Measurements from ENCODE around the gene EIF4EBP2. TPM values are rescaled to one million over a fixed set of nuclear protein-coding genes. Genes with fewer than 3 reads are reported as not detected.

Gene EIF4EBP2
- total and polyA plus RNA-seq, 2 of the 13 experiments (the other 11 are each of a cell fraction or from before 2014, with no cell fraction given): 16.9 to 22.0 TPM

DNA sequence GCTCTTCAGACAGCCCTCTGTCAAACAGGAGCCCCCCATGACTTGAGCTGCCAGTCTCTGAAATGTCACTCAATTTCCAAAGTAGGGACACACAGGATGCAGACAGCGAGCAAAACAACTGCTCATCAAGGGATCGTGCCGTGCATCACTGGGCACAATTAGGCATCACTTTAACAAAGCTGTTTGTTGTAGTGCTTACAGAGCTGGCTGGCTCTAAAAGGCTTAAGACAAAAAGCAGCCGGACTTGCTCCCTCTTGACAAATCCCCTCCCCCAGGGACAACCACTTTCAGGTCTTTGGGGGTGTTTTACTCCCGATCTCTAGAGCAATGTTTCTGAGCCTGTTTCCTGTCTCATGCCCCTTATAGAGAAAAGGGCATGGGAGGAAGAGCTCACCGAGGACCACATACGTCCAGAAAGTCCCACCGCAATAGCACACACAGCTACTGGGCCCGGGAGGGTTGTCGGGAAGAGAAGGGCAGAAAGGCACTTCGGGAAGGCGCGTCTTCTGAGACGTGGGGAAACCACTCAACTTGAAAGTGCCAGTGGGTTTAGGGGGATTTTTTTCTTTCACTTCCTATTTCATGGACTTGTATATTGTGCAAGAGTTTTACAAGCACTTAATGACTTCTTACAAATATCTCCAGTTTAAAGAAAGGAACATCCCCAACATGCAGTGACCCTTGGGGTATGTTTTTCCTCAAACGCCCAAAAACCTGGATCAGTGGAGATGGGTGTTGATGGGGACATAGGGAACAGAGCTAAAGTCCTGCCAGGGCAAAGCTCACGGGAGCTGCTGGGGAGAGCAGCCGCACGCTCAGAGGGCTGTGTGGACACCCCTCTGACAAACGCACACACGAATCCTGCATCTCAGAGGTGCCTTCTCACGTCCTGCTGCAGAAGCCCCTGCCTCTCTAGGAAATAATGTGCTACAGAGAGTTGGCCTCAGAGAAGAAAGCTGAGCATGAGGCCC is 48.6 kb upstream of the EIF4EBP2 start:
- intact Hi-C loops (cut with micrococcal nuclease; ENCODE audit: unreplicated experiment) (no loop called here), in situ Hi-C loops (cut with HindIII; ENCODE audit: extremely low pct_ligation_motif_present, low pct_unique_long_range_greater_than_20kb) (loop anchor here (5.0 kb wide), 1 partner anchor 83 kb away; no protein-coding TSS in a partner anchor)
- 74% methylated on average over 19 of the region's 21 CpGs for WGBS (ENCODE audit: low lambda C conversion rate)
- H3K36me3 ChIP-seq (replicated peaks in 1 of 2; ENCODE audit: control insufficient read depth in 1 of 2, insufficient read depth in 2 of 2, low read length in 2 of 2): no peaks in the 10 kb centered on the region
- no peak for FAIRE-seq
- no peak for ATAC-seq
- no peak overlapping the region for H2AFZ ChIP-seq (ENCODE audit: low read length)
- peaks cover 84% of the 10 kb centered on the region for H3K4me1 ChIP-seq (ENCODE audit: insufficient read depth, low read length)
- H3K4me3 ChIP-seq (replicated peaks in 1 of 3; ENCODE audit: insufficient read depth in 1 of 3, low read depth in 2 of 3, low read length in 3 of 3): no peak overlapping the region
- H3K9me3 ChIP-seq (ENCODE audit: low read length): no peaks in the 10 kb centered on the region
- BruUV-seq (replicated peaks): no TSS peak
- DNase-seq (ENCODE audit: low spot score): no peak
- TF ChIP-seq PAF1 (CRISPR knock-in tag; IDR thresholded peaks at IDR 0.05): no peak
- peak; percentile 92 for TF ChIP-seq ZBTB38 (CRISPR knock-in tag; IDR thresholded peaks at IDR 0.05)
- TF ChIP-seq, protein P1, sequence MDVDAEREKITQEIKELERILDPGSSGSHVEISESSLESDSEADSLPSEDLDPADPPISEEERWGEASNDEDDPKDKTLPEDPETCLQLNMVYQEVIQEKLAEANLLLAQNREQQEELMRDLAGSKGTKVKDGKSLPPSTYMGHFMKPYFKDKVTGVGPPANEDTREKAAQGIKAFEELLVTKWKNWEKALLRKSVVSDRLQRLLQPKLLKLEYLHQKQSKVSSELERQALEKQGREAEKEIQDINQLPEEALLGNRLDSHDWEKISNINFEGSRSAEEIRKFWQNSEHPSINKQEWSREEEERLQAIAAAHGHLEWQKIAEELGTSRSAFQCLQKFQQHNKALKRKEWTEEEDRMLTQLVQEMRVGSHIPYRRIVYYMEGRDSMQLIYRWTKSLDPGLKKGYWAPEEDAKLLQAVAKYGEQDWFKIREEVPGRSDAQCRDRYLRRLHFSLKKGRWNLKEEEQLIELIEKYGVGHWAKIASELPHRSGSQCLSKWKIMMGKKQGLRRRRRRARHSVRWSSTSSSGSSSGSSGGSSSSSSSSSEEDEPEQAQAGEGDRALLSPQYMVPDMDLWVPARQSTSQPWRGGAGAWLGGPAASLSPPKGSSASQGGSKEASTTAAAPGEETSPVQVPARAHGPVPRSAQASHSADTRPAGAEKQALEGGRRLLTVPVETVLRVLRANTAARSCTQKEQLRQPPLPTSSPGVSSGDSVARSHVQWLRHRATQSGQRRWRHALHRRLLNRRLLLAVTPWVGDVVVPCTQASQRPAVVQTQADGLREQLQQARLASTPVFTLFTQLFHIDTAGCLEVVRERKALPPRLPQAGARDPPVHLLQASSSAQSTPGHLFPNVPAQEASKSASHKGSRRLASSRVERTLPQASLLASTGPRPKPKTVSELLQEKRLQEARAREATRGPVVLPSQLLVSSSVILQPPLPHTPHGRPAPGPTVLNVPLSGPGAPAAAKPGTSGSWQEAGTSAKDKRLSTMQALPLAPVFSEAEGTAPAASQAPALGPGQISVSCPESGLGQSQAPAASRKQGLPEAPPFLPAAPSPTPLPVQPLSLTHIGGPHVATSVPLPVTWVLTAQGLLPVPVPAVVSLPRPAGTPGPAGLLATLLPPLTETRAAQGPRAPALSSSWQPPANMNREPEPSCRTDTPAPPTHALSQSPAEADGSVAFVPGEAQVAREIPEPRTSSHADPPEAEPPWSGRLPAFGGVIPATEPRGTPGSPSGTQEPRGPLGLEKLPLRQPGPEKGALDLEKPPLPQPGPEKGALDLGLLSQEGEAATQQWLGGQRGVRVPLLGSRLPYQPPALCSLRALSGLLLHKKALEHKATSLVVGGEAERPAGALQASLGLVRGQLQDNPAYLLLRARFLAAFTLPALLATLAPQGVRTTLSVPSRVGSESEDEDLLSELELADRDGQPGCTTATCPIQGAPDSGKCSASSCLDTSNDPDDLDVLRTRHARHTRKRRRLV (CRISPR knock-in tag; IDR thresholded peaks at IDR 0.05): no peak
- TF ChIP-seq ZNF749 (CRISPR knock-in tag; IDR thresholded peaks at IDR 0.05; ENCODE audit: borderline replicate concordance): no peak
- TF ChIP-seq, protein P2, sequence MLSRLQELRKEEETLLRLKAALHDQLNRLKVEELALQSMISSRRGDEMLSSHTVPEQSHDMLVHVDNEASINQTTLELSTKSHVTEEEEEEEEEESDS (CRISPR knock-in tag; IDR thresholded peaks at IDR 0.05; ENCODE audit: borderline replicate concordance): 0 out of 2 replicates have a peak, but pooled peaks have one; percentile 54
- TF ChIP-seq, protein P3, sequence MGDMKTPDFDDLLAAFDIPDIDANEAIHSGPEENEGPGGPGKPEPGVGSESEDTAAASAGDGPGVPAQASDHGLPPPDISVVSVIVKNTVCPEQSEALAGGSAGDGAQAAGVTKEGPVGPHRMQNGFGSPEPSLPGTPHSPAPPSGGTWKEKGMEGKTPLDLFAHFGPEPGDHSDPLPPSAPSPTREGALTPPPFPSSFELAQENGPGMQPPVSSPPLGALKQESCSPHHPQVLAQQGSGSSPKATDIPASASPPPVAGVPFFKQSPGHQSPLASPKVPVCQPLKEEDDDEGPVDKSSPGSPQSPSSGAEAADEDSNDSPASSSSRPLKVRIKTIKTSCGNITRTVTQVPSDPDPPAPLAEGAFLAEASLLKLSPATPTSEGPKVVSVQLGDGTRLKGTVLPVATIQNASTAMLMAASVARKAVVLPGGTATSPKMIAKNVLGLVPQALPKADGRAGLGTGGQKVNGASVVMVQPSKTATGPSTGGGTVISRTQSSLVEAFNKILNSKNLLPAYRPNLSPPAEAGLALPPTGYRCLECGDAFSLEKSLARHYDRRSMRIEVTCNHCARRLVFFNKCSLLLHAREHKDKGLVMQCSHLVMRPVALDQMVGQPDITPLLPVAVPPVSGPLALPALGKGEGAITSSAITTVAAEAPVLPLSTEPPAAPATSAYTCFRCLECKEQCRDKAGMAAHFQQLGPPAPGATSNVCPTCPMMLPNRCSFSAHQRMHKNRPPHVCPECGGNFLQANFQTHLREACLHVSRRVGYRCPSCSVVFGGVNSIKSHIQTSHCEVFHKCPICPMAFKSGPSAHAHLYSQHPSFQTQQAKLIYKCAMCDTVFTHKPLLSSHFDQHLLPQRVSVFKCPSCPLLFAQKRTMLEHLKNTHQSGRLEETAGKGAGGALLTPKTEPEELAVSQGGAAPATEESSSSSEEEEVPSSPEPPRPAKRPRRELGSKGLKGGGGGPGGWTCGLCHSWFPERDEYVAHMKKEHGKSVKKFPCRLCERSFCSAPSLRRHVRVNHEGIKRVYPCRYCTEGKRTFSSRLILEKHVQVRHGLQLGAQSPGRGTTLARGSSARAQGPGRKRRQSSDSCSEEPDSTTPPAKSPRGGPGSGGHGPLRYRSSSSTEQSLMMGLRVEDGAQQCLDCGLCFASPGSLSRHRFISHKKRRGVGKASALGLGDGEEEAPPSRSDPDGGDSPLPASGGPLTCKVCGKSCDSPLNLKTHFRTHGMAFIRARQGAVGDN (CRISPR knock-in tag; IDR thresholded peaks at IDR 0.05): peak; percentile 49
- TF ChIP-seq HNF4A (CRISPR knock-in tag; IDR thresholded peaks at IDR 0.05): 0 out of 2 replicates have a peak, but pooled peaks have one; percentile 4
- TF ChIP-seq CEBPB (IDR thresholded peaks at IDR 0.05; ENCODE audit: borderline replicate concordance, low read depth, low read length): peak; percentile 59
- 0 out of 2 replicates have a peak, but pooled peaks have one; percentile 21 for TF ChIP-seq ZNF292 (CRISPR knock-in tag; IDR thresholded peaks at IDR 0.05; ENCODE audit: borderline replicate concordance, low read depth)
- no peak for TF ChIP-seq HMG20A (CRISPR knock-in tag; IDR thresholded peaks at IDR 0.05; ENCODE audit: borderline replicate concordance)
- TF ChIP-seq, protein P4, sequence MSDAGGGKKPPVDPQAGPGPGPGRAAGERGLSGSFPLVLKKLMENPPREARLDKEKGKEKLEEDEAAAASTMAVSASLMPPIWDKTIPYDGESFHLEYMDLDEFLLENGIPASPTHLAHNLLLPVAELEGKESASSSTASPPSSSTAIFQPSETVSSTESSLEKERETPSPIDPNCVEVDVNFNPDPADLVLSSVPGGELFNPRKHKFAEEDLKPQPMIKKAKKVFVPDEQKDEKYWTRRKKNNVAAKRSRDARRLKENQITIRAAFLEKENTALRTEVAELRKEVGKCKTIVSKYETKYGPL (CRISPR knock-in tag; IDR thresholded peaks at IDR 0.05): no peak
- no peak overlapping the region for H3K9ac ChIP-seq (ENCODE audit: insufficient read depth, low read depth, low read length)
- H3K79me2 ChIP-seq (ENCODE audit: insufficient read depth, low read length): no peaks in the 10 kb centered on the region
- H4K20me1 ChIP-seq (ENCODE audit: insufficient read depth, low read length): no peaks in the 10 kb centered on the region
- POLR2A ChIA-PET: interaction anchor here (0.9 to 2.6 kb wide), 6 partner anchors 9 to 209 kb away, joined by 3 to 10 read pairs (median 4); partner anchors contain the start of genes SAR1A and TYSND1
- CTCF ChIA-PET (ENCODE audit: low intra/inter-chr PET ratio, low total read pairs): no interaction called here
- 0 out of 2 replicates have a peak overlapping the region, but pooled peaks have one; percentile 0 for H3K4me2 ChIP-seq (ENCODE audit: low read depth, low read length)
- H3K27me3 ChIP-seq (ENCODE audit: control insufficient read depth in 1 of 2, insufficient read depth in 2 of 2, low read length in 2 of 2): no peaks in the 10 kb centered on the region
- peak overlapping the region; percentile 90 for H3K27ac ChIP-seq (ENCODE audit: extremely low read length, insufficient read depth, low read length)
